ENCODE measurements around the gene ARHGEF35. TPM values are rescaled to one million over a fixed set of nuclear protein-coding genes. Genes with fewer than 3 reads are reported as not detected.
"Not testable (repeated sequence)": the region's sequence is repeated elsewhere in the genome, so short reads cannot be mapped to it uniquely, and the experiment has no call there.

Gene ARHGEF35
- total RNA-seq, result 1 to 10 TPM; 7.8 to 9.7 TPM

- H3K36me3 ChIP-seq; intact Hi-C loops (cut with DNase I); H3K27me3 ChIP-seq (replicated peaks; ENCODE audit: insufficient read depth); H3K27ac ChIP-seq; H3K9me3 ChIP-seq; H3K4me1 ChIP-seq (replicated peaks): not testable (repeated sequence)
- peak within 1 kb of the TSS in 1 of 2 donors; percentile 25 for H3K4me3 ChIP-seq
- peak; percentile 55 for DNase-seq (ENCODE audit: low spot score)
- WGBS, result no CpG with 5 or more reads among the region's 51 CpGs
Observed at GRCh38 chr7:144195212-144195872, at the start of gene ARHGEF35. Gene ARHGEF35 (minus strand): TSS chr7:144195833. CDS start chr7:144188383, 7,450 bp downstream.

GRCh38 chr7:144245372-144245771 lies 49.7 kb upstream of the ARHGEF35 start:
- H3K36me3 ChIP-seq; DNase-seq (ENCODE audit: low spot score); intact Hi-C loops (cut with DNase I); H3K9me3 ChIP-seq; H3K27me3 ChIP-seq (replicated peaks; ENCODE audit: insufficient read depth); H3K4me3 ChIP-seq; H3K4me1 ChIP-seq (replicated peaks); H3K27ac ChIP-seq: not testable (repeated sequence)
- WGBS, result no CpG with 5 or more reads among the region's 2 CpGs

- DNase-seq (ENCODE audit: low spot score); intact Hi-C loops (cut with DNase I); H3K4me3 ChIP-seq; H3K4me1 ChIP-seq (replicated peaks); H3K27me3 ChIP-seq (replicated peaks; ENCODE audit: insufficient read depth); H3K36me3 ChIP-seq; H3K27ac ChIP-seq; H3K9me3 ChIP-seq: not testable (repeated sequence)
- 63% methylated on average over 1 of the region's 2 CpGs for WGBS
Observed at GRCh38 chr7:144239365-144239764, 43.7 kb upstream of the ARHGEF35 start, which contains the start of gene OR2A42. Gene OR2A42 (minus strand): TSS chr7:144239605. CDS start chr7:144232843, 6,762 bp downstream.

- 85% methylated on average over 2 of the region's 2 CpGs for WGBS
Observed at GRCh38 chr7:144238530-144239082, 43.0 kb upstream of the ARHGEF35 start.

GRCh38 chr7:144233039-144233438 lies 37.4 kb upstream of the ARHGEF35 start:
- H3K36me3 ChIP-seq; H3K27ac ChIP-seq; intact Hi-C loops (cut with DNase I); H3K4me1 ChIP-seq (replicated peaks); DNase-seq (ENCODE audit: low spot score); H3K4me3 ChIP-seq; H3K27me3 ChIP-seq (replicated peaks; ENCODE audit: insufficient read depth); H3K9me3 ChIP-seq: not testable (repeated sequence)
- WGBS, result 100% methylated on average over 1 of the region's 1 CpG

More at GRCh38 chr7:144238530-144239082, 43.0 kb upstream of the ARHGEF35 start:
- H3K27ac ChIP-seq; H3K9me3 ChIP-seq; H3K4me3 ChIP-seq; H3K4me1 ChIP-seq (replicated peaks); intact Hi-C loops (cut with DNase I); H3K36me3 ChIP-seq; DNase-seq (ENCODE audit: low spot score); H3K27me3 ChIP-seq (replicated peaks; ENCODE audit: insufficient read depth): not testable (repeated sequence)

- WGBS, result no CpG with 5 or more reads among the region's 2 CpGs
- DNase-seq (ENCODE audit: low spot score); H3K36me3 ChIP-seq; H3K4me1 ChIP-seq (replicated peaks); H3K9me3 ChIP-seq; H3K27ac ChIP-seq; H3K4me3 ChIP-seq; H3K27me3 ChIP-seq (replicated peaks; ENCODE audit: insufficient read depth); intact Hi-C loops (cut with DNase I): not testable (repeated sequence)
Observed at GRCh38 chr7:144231027-144231426, 35.4 kb upstream of the ARHGEF35 start.

GRCh38 chr7:144228810-144229209 lies 33.2 kb upstream of the ARHGEF35 start:
- H3K36me3 ChIP-seq; H3K4me1 ChIP-seq (replicated peaks); intact Hi-C loops (cut with DNase I); H3K27me3 ChIP-seq (replicated peaks; ENCODE audit: insufficient read depth); DNase-seq (ENCODE audit: low spot score); H3K27ac ChIP-seq; H3K4me3 ChIP-seq; H3K9me3 ChIP-seq: not testable (repeated sequence)
- WGBS, result 100% methylated on average over 1 of the region's 3 CpGs

- intact Hi-C loops (cut with DNase I); H3K36me3 ChIP-seq; H3K27me3 ChIP-seq (replicated peaks; ENCODE audit: insufficient read depth); H3K27ac ChIP-seq; H3K4me3 ChIP-seq; H3K9me3 ChIP-seq; H3K4me1 ChIP-seq (replicated peaks); DNase-seq (ENCODE audit: low spot score): not testable (repeated sequence)
- WGBS, result 69% methylated on average over 3 of the region's 4 CpGs
Observed at GRCh38 chr7:144226866-144227265, 31.2 kb upstream of the ARHGEF35 start.

GRCh38 chr7:144223675-144224074 lies 28.0 kb upstream of the ARHGEF35 start:
- H3K4me3 ChIP-seq; H3K4me1 ChIP-seq (replicated peaks); H3K27ac ChIP-seq; H3K36me3 ChIP-seq; intact Hi-C loops (cut with DNase I); H3K9me3 ChIP-seq; H3K27me3 ChIP-seq (replicated peaks; ENCODE audit: insufficient read depth); DNase-seq (ENCODE audit: low spot score): not testable (repeated sequence)

GRCh38 chr7:144220531-144220930 lies 24.9 kb upstream of the ARHGEF35 start:
- intact Hi-C loops (cut with DNase I); H3K27me3 ChIP-seq (replicated peaks; ENCODE audit: insufficient read depth); H3K9me3 ChIP-seq; H3K36me3 ChIP-seq; DNase-seq (ENCODE audit: low spot score); H3K4me1 ChIP-seq (replicated peaks); H3K4me3 ChIP-seq; H3K27ac ChIP-seq: not testable (repeated sequence)

- H3K36me3 ChIP-seq; intact Hi-C loops (cut with DNase I); H3K4me1 ChIP-seq (replicated peaks); DNase-seq (ENCODE audit: low spot score); H3K27me3 ChIP-seq (replicated peaks; ENCODE audit: insufficient read depth); H3K9me3 ChIP-seq; H3K4me3 ChIP-seq; H3K27ac ChIP-seq: not testable (repeated sequence)
- 89% methylated on average over 1 of the region's 4 CpGs for WGBS
Observed at GRCh38 chr7:144219149-144219548, 23.5 kb upstream of the ARHGEF35 start.

GRCh38 chr7:144218581-144218980 lies 22.9 kb upstream of the ARHGEF35 start:
- H3K36me3 ChIP-seq; H3K27me3 ChIP-seq (replicated peaks; ENCODE audit: insufficient read depth); DNase-seq (ENCODE audit: low spot score); intact Hi-C loops (cut with DNase I); H3K27ac ChIP-seq; H3K9me3 ChIP-seq; H3K4me3 ChIP-seq; H3K4me1 ChIP-seq (replicated peaks): not testable (repeated sequence)
- 91% methylated on average over 1 of the region's 1 CpG for WGBS

GRCh38 chr7:144217200-144217599 lies 21.6 kb upstream of the ARHGEF35 start:
- DNase-seq (ENCODE audit: low spot score); intact Hi-C loops (cut with DNase I); H3K4me3 ChIP-seq; H3K36me3 ChIP-seq; H3K9me3 ChIP-seq; H3K27me3 ChIP-seq (replicated peaks; ENCODE audit: insufficient read depth); H3K27ac ChIP-seq; H3K4me1 ChIP-seq (replicated peaks): not testable (repeated sequence)

Data from prostate gland (tissue), 2 donors.